Stimulated activated CD4-positive, alpha-beta T cell treated with anti-CD3 and anti-CD28 coated beads, Interleukin-12 subunit alpha, Interleukin-12 subunit beta, amount 100 ng/mL, for 4 hours (primary cell): ENCODE results near the gene NANP.
A peak's percentile ranks its signal among the peaks of the same experiment; 100 is the strongest.
"Not testable (repeated sequence)": the region's sequence is repeated elsewhere in the genome, so short reads cannot be mapped to it uniquely, and the experiment has no call there.

ENCODE experiments used
- DNase-seq: peaks from one replicate; pipeline ENCODE4 v3.0.0-alpha.2; 2020

Gene NANP

GRCh38 chr20:25623736-25624499 lies at the start of gene NANP:
TSS of gene NANP (minus strand) at chr20:25624014. CDS start at chr20:25623948, 66 bp downstream.
- peak; percentile 80 for DNase-seq

GRCh38 chr20:25672659-25673235 lies 48.9 kb upstream of the NANP start:
- no peak for DNase-seq

GRCh38 chr20:25669826-25670422 lies 46.1 kb upstream of the NANP start:
- DNase-seq = no peak

GRCh38 chr20:25668446-25668845 lies 44.6 kb upstream of the NANP start:
- DNase-seq = no peak

GRCh38 chr20:25659999-25660398 lies 36.2 kb upstream of the NANP start:
- no peak for DNase-seq

GRCh38 chr20:25654487-25654886 lies 30.7 kb upstream of the NANP start:
- no peak for DNase-seq

GRCh38 chr20:25652866-25653265 lies 29.1 kb upstream of the NANP start:
- not testable (repeated sequence) for DNase-seq

- no peak for DNase-seq
Observed at GRCh38 chr20:25644814-25645213, 21.0 kb upstream of the NANP start.

- DNase-seq = no peak
Observed at GRCh38 chr20:25643716-25644115, 19.9 kb upstream of the NANP start.

- DNase-seq = no peak
Observed at GRCh38 chr20:25637247-25637646, 13.4 kb upstream of the NANP start.

- DNase-seq = no peak
Observed at GRCh38 chr20:25632940-25633790, 9.4 kb upstream of the NANP start.

GRCh38 chr20:25630615-25631014 lies 6.8 kb upstream of the NANP start:
- DNase-seq = not testable (repeated sequence)

- DNase-seq = no peak
Observed at GRCh38 chr20:25629816-25630499, 6.1 kb upstream of the NANP start.

- DNase-seq = no peak
Observed at GRCh38 chr20:25626779-25627178, 3.0 kb upstream of the NANP start.

GRCh38 chr20:25624500-25624939 lies 706 bp upstream of the NANP start:
- DNase-seq = no peak

GRCh38 chr20:25623225-25623735 lies 534 bp downstream of the NANP start:
- DNase-seq = peak; percentile 22

- DNase-seq = no peak
Observed at GRCh38 chr20:25622450-25623224, 1.2 kb downstream of the NANP start.

- no peak for DNase-seq
Observed at GRCh38 chr20:25622049-25622448, 1.8 kb downstream of the NANP start.

- no peak for DNase-seq
Observed at GRCh38 chr20:25619514-25619913, 4.3 kb downstream of the NANP start.

- no peak for DNase-seq
Observed at GRCh38 chr20:25608774-25609173, 15.0 kb downstream of the NANP start.

- DNase-seq = no peak
Observed at GRCh38 chr20:25606094-25606695, 17.6 kb downstream of the NANP start.
